ENCODE measurements around the gene HAGH.
A peak's percentile ranks its signal among the peaks of the same experiment; 100 is the strongest.

The HAGH gene

GRCh38 chr16:1785846-1786170 is 40.8 kb downstream of the HAGH start:
- no peak for DNase-seq

- no peak for DNase-seq
Measured at GRCh38 chr16:1784977-1785845, 41.4 kb downstream of the HAGH start.

GRCh38 chr16:1782408-1783264 is 44.0 kb downstream of the HAGH start, which contains the start of the genes NUBP2 and SPSB3:
TSS of gene NUBP2 (plus strand) at chr16:1782960. CDS start at chr16:1783021, 61 bp downstream.
TSS of gene SPSB3 (minus strand) at chr16:1782571. CDS start at chr16:1781483, 1,088 bp downstream.
- DNase-seq: peak; percentile 98

GRCh38 chr16:1781758-1782407 is 44.7 kb downstream of the HAGH start:
- peak; percentile 57 for DNase-seq

- no peak for DNase-seq
Measured at GRCh38 chr16:1781254-1781653, 45.4 kb downstream of the HAGH start.

- no peak for DNase-seq
Measured at GRCh38 chr16:1780677-1781072, 46.0 kb downstream of the HAGH start.

GRCh38 chr16:1779741-1780676 is 46.6 kb downstream of the HAGH start:
- no peak for DNase-seq

- no peak for DNase-seq
Measured at GRCh38 chr16:1779234-1779701, 47.4 kb downstream of the HAGH start.

- DNase-seq: no peak
Measured at GRCh38 chr16:1778200-1779179, 48.1 kb downstream of the HAGH start.

- no peak for DNase-seq
Measured at GRCh38 chr16:1777375-1778199, 49.0 kb downstream of the HAGH start.

- DNase-seq: no peak
Measured at GRCh38 chr16:1776991-1777374, 49.6 kb downstream of the HAGH start.

- DNase-seq: no peak
Measured at GRCh38 chr16:1776672-1776955, 50.0 kb downstream of the HAGH start.

GRCh38 chr16:1775846-1776671 is 50.6 kb downstream of the HAGH start:
- no peak for DNase-seq

- DNase-seq: no peak
Measured at GRCh38 chr16:1775006-1775845, 51.4 kb downstream of the HAGH start.

- DNase-seq: no peak
Measured at GRCh38 chr16:1774448-1774780, 52.2 kb downstream of the HAGH start.

- DNase-seq: peak; percentile 49
Measured at GRCh38 chr16:1773703-1774447, 52.8 kb downstream of the HAGH start.

- DNase-seq: peak; percentile 86
Measured at GRCh38 chr16:1772908-1773702, 53.5 kb downstream of the HAGH start, which contains the start of gene MRPS34. TSS of gene MRPS34 (minus strand) at chr16:1773134. CDS start at chr16:1773119, 15 bp downstream.

Data from stimulated activated CD8-positive, alpha-beta memory T cell treated with anti-CD3 and anti-CD28 coated beads, Interleukin-4, amount 100 ng/mL, for 48 hours (primary cell).